GM21360 (cell line): Measurements from ENCODE around the gene SDK2.

Experiments used
- ATAC-seq: cut with Tn5 transposase; IDR thresholded peaks from one replicate; pipeline ENCODE4 v1.9.1; 2021; ENCODE audit warnings: mild to moderate bottlenecking, moderate library complexity; ENCODE audit not compliant: unreplicated experiment

The SDK2 gene

GRCh38 chr17:73430848-73431247, 213.4 kb downstream of the SDK2 start:
- no peak for ATAC-seq

DNA sequence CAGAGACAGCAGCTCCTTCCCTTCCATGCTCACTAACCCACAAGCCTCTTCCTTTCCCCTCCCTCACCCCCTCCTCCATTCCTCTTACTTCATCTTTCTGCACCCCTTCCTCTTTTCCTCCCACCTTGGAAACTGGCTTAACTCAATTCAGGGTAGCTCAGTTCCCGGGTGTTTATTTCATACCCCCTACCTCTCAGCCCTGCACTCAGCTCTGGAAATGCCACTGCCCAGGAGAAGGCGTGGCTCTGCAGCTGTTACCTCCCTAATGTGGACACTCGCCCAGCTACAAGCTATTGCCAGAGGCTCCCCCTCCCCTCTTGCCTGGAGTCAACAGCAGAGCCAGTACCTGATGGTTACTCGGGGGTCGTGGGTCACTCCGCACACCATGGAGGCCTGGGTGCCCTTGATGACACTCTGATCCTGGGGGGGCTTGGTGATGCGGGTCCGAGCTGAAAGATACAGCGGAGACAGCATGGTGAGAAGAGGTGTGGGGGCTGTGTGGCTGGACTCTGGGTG, 214.0 kb downstream of the SDK2 start:
- ATAC-seq = no peak

- no peak for ATAC-seq
Measured at GRCh38 chr17:73429440-73430164, 214.6 kb downstream of the SDK2 start.

DNA sequence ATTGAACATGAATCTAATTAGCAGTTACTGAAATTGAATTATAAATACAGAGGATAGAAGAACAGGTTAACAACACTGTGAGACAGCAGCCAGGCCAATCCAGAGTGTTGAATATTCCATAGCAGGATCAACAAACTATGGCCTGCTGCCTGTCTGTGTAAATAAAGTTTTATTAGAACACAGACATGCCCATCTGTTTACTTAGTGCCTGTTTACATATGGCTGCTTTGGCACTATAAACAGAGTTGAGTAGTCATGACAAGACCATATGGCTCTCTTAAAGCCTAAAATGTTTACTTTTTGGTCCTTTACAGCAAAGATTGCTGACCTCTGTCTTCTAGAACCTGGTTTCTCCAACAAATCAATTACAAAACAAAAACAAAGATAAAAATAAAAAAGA, 217.0 kb downstream of the SDK2 start:
- ATAC-seq = no peak

- ATAC-seq = no peak
Measured at GRCh38 chr17:73424571-73424970, 219.7 kb downstream of the SDK2 start.

DNA sequence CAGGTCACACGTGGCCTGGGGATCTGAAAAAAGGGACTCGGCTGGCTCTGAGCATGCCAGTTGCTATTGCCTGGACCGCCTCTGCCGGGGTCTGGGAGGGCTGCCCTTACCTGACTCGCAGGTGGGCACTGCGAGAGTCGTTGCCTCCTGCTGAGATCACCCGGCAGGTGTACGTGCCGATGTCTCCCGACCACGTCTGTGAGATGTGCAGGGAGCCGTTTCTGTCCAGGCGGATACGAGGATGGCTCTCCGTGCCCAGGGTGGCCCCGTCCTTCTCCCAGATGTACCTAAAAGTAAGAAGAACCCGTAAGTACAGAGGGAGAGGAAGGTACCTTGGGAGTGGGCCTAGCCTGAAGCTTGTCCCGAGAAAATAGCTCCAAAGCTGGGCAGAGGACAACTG, 220.4 kb downstream of the SDK2 start:
- ATAC-seq = no peak

GRCh38 chr17:73423159-73423715, 221.0 kb downstream of the SDK2 start:
- ATAC-seq = no peak

GRCh38 chr17:73422121-73422520, 222.1 kb downstream of the SDK2 start:
- no peak for ATAC-seq

DNA sequence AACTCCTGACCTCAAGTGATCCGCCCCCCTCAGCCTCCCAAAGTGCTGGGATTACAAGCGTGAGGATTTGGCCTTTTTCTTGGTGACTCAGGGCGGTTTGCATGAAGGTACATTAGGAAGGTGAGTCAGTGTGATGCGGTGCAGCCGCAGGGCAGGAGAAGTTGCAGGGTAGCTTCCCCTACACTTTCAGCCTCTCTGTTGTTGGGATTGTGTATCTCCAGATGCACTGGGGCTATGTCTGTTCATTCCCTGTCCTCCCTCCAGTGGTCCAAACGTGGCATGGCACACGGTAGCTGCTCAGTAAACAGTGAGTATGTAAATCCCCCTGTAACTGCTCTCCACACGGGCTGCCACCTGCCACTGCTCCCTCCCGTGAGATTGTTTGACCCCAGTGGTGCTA, 223.3 kb downstream of the SDK2 start:
- ATAC-seq = no peak

GRCh38 chr17:73419881-73420280, 224.4 kb downstream of the SDK2 start:
- ATAC-seq = no peak

- no peak for ATAC-seq
Measured at GRCh38 chr17:73419051-73419450, 225.2 kb downstream of the SDK2 start.

GRCh38 chr17:73415782-73416181, 228.5 kb downstream of the SDK2 start:
- ATAC-seq = no peak

DNA sequence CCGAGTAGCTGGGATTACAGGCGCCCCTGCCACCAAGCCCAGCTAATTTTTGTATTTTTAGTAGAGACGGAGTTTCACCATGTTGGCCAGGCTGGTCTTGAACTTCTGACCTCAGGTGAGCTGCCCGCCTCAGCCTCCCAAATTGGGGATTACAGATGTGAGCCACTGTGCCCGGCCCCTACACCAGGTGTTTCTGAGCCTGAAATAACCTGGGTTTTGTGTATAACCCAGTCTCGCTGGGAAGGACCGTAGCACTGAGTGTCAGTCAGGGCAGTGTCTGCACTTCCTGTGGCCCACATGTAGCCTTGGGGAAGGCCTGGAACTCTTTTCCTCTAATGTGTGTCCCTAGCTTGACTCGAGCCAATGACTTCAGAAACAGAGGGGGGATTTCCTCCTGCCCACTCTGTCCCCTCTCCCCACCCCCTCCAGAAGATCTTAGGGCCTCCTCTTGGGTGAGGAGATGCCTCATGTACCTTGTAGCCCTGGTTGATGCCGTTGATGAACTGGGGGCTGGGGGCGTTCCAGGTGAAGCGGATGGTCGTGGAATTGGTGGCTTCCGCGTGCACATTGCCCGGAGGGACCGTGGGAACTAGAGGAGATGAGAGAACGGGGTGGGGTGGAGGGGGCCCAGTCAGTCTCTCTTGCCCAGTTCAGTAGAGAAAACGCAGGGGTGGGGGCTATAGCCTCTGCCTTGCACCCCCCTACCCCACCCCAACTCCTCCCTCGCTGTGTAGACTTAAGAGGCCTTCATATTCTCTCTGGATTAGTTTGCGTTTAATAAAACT, 229.9 kb downstream of the SDK2 start:
- no peak for ATAC-seq

GRCh38 chr17:73412914-73413313, 231.3 kb downstream of the SDK2 start:
- no peak for ATAC-seq

- ATAC-seq = no peak
Measured at GRCh38 chr17:73411313-73411747, 232.9 kb downstream of the SDK2 start.

- no peak for ATAC-seq
Measured at GRCh38 chr17:73410586-73411312, 233.5 kb downstream of the SDK2 start.

DNA sequence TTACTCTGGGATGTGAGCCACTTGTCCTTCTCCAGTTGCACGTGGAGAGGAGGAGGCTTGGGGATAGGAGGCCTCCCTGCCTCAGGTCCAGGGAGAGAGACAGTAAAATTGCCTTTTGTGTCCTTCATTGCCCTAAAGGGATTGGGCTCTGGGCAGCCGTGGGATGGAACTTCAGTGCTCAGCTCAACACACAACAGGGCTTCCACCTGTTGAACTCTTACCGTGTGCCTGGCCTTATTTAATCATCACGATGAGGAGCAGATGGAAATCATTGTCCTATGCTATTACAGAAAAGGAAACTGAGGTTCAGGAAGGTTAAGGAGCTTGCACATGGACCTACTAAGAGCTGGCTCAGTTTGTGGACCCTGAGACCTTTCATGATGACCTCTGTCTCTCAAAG, 240.0 kb downstream of the SDK2 start:
- ATAC-seq = no peak

- ATAC-seq = no peak
Measured at GRCh38 chr17:73402466-73402865, 241.8 kb downstream of the SDK2 start.

DNA sequence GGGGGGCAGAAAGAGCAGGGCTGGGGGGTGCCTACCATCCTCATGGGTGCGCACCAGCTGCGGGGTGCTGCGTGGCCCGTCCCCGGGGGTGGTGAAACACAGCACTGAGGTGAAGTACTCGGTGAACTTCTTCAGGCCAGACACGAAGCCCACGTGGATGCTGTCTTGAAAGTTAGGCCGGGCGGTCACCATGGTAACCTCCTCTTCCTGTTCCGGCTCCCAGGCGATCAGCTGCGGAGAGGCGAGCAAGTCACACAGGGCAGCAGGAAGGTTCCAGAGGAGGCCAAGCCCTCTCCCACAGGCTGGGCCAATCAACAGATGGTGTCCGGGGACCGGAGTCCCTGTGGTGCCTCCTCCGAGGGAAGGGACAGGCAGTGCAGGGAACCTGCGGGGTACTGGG, 242.3 kb downstream of the SDK2 start:
- no peak for ATAC-seq

GRCh38 chr17:73400915-73401545, 243.2 kb downstream of the SDK2 start:
- no peak for ATAC-seq

DNA sequence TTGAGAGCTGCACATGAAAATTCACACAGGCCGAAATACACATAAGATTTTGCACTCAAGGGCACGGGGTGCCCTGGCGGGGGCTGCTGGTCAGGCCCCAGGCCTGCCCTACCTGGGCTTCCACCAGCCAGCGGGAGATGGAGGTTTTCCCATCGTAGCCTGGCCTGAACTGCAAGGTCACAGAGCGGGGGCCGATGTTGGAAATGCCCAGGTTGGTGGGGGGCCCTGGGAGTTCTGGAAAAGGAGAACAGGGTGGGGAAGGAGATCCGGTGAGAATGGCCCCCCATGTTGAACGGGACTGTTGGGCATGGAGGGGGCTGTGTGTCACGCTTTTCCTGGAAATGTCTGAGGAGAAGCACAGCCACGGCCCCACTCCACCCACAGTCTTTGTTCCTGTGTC, 245.2 kb downstream of the SDK2 start:
- ATAC-seq = no peak
